ENCODE results near the gene SAP30. TPM values are rescaled to one million over a fixed set of nuclear protein-coding genes. Genes with fewer than 3 reads are reported as not detected.

Gene SAP30
- total RNA-seq, 1 donor from 2014 or later = 8.8 TPM

DNA sequence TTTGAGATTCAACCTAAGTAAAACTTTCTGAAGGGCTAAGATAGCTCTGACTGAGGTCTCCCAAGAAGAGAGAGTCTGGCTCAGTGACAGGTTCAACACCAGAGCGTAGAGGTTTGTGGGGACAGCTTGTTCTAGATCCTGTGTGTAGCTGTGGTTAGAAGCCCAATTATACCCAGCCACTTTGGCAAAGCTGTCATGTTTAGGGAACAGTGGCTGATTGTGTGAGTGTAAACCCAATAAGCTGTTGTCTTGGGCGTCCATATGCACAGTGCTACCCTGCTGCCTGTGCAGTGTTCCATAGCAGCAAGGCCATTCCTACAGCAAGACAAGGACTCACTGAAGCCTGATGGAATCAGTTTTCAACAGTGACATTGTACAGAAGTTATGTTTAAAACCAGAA, 39.3 kb downstream of the SAP30 start:
- Histone ChIP-seq H3K36me3 (ENCODE audit: insufficient read depth, low read length) (no peaks in the 10 kb centered on the region), H3K4me1 (ENCODE audit: insufficient read depth, low read length) (no peaks in the 10 kb centered on the region), H3K9me3 (ENCODE audit: insufficient read depth, low read depth, low read length) (no peaks in the 10 kb centered on the region), H3K79me2 (ENCODE audit: insufficient read depth, low read length) (no peaks in the 10 kb centered on the region), H4K20me1 (ENCODE audit: insufficient read depth, low read length) (no peaks in the 10 kb centered on the region), H3K4me3 (ENCODE audit: insufficient read depth, low read depth, low read length) (no peak overlapping the region), H3K9ac (ENCODE audit: low read length) (no peak overlapping the region), H3K4me2 (ENCODE audit: low read length) (no peak overlapping the region), H3K27ac (ENCODE audit: low read depth, low read length) (no peak overlapping the region), H3K27me3 (ENCODE audit: insufficient read depth, low read length) (no peaks in the 10 kb centered on the region), H2AFZ (ENCODE audit: low read depth, low read length) (no peak overlapping the region)
- TF ChIP-seq, protein P1, sequence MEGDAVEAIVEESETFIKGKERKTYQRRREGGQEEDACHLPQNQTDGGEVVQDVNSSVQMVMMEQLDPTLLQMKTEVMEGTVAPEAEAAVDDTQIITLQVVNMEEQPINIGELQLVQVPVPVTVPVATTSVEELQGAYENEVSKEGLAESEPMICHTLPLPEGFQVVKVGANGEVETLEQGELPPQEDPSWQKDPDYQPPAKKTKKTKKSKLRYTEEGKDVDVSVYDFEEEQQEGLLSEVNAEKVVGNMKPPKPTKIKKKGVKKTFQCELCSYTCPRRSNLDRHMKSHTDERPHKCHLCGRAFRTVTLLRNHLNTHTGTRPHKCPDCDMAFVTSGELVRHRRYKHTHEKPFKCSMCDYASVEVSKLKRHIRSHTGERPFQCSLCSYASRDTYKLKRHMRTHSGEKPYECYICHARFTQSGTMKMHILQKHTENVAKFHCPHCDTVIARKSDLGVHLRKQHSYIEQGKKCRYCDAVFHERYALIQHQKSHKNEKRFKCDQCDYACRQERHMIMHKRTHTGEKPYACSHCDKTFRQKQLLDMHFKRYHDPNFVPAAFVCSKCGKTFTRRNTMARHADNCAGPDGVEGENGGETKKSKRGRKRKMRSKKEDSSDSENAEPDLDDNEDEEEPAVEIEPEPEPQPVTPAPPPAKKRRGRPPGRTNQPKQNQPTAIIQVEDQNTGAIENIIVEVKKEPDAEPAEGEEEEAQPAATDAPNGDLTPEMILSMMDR (IDR thresholded peaks at IDR 0.05; ENCODE audit: insufficient read depth, low read depth, low read length) = no peak
- TF ChIP-seq EZH2 (IDR thresholded peaks at IDR 0.05; ENCODE audit: insufficient read depth, low read length) = no peak
- peaks cover 4% of the 10 kb centered on the region for H3K36me3 Mint-ChIP-seq (ENCODE audit: low read depth, unreplicated experiment)
- H3K4me1 Mint-ChIP-seq (ENCODE audit: low read depth, unreplicated experiment) = peaks cover 2% of the 10 kb centered on the region
- H3K27ac Mint-ChIP-seq (ENCODE audit: unreplicated experiment) = no peak overlapping the region
- FAIRE-seq = no peak
- no peak for DNase-seq (ENCODE audit: low read depth)
- H3K9me3 Mint-ChIP-seq (ENCODE audit: unreplicated experiment) = no peaks in the 10 kb centered on the region
- H3K4me3 Mint-ChIP-seq (ENCODE audit: unreplicated experiment) = no peak overlapping the region
- no peaks in the 10 kb centered on the region for H3K27me3 Mint-ChIP-seq (ENCODE audit: low read depth, unreplicated experiment)

DNA sequence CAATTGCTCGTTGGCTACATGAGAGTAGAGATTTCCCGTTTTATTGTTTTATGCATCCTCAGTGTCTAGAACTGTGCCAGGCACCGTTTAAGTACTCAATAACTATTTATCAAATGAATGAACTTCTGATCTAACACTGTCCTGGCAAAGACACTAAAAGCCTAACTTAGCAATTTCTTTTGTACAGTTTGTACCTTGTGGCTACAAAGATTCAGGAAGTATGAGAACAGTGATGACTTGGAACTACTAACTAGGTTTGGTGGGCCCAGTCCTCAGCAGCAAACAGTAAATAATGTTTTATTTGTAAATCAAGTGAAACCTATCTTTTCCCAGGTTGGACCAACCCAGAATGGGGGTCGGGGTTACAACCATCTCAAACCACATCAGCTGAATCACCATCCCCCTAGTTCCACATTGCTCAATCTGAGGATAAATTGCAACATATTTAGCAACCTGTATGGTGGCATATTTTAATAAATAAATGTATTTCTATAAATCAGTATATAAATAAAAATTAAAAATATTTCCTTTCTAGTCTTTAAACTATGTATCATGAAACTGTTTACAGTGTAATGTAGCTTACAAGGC, 40.4 kb downstream of the SAP30 start:
- Mint-ChIP-seq H3K27ac (ENCODE audit: unreplicated experiment) (no peak overlapping the region), H3K9me3 (ENCODE audit: unreplicated experiment) (no peaks in the 10 kb centered on the region), H3K4me3 (ENCODE audit: unreplicated experiment) (no peak overlapping the region), H3K4me1 (ENCODE audit: low read depth, unreplicated experiment) (peaks cover 2% of the 10 kb centered on the region), H3K36me3 (ENCODE audit: low read depth, unreplicated experiment) (peaks cover 1% of the 10 kb centered on the region), H3K27me3 (ENCODE audit: low read depth, unreplicated experiment) (no peaks in the 10 kb centered on the region)
- Histone ChIP-seq H3K9me3 (ENCODE audit: insufficient read depth, low read depth, low read length) (no peaks in the 10 kb centered on the region), H3K9ac (ENCODE audit: low read length) (no peak overlapping the region), H3K4me1 (ENCODE audit: insufficient read depth, low read length) (no peaks in the 10 kb centered on the region), H3K4me3 (ENCODE audit: insufficient read depth, low read depth, low read length) (no peak overlapping the region), H3K27ac (ENCODE audit: low read depth, low read length) (no peak overlapping the region), H3K79me2 (ENCODE audit: insufficient read depth, low read length) (no peaks in the 10 kb centered on the region), H4K20me1 (ENCODE audit: insufficient read depth, low read length) (no peaks in the 10 kb centered on the region), H3K36me3 (ENCODE audit: insufficient read depth, low read length) (no peaks in the 10 kb centered on the region), H3K4me2 (ENCODE audit: low read length) (no peak overlapping the region), H2AFZ (ENCODE audit: low read depth, low read length) (no peak overlapping the region), H3K27me3 (ENCODE audit: insufficient read depth, low read length) (no peaks in the 10 kb centered on the region)
- FAIRE-seq (no peak), DNase-seq (ENCODE audit: low read depth) (no peak)
- TF ChIP-seq, protein P1 (IDR thresholded peaks at IDR 0.05; ENCODE audit: insufficient read depth, low read depth, low read length) = no peak
- no peak for TF ChIP-seq EZH2 (IDR thresholded peaks at IDR 0.05; ENCODE audit: insufficient read depth, low read length)

DNA sequence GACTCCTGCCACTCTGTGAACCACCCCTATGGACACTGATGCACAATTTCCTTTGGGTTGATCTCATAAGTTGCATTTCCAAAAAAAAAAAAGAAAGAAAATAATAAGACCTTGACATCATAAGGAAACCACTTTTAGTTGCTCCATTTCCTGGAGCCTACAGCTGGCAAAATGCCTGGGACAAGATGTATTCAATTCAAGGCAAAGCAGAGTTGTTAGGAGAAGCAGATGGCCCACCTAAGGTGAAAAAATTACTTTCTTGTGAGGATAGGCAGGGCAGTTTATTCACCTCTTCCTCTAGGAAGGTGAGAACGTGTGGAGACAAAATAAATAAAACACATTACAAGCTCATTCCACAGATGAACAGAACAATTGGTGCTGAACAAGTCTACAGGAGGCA, 42.3 kb downstream of the SAP30 start:
- H3K27me3 ChIP-seq (ENCODE audit: insufficient read depth, low read length) = no peaks in the 10 kb centered on the region
- no peak overlapping the region for H3K9ac ChIP-seq (ENCODE audit: low read length)
- no peak overlapping the region for H3K4me3 ChIP-seq (ENCODE audit: insufficient read depth, low read depth, low read length)
- no peaks in the 10 kb centered on the region for H3K36me3 ChIP-seq (ENCODE audit: insufficient read depth, low read length)
- no peaks in the 10 kb centered on the region for H3K9me3 ChIP-seq (ENCODE audit: insufficient read depth, low read depth, low read length)
- FAIRE-seq (no peak), DNase-seq (ENCODE audit: low read depth) (no peak)
- no peaks in the 10 kb centered on the region for H3K79me2 ChIP-seq (ENCODE audit: insufficient read depth, low read length)
- Mint-ChIP-seq H3K27ac (ENCODE audit: unreplicated experiment) (no peak overlapping the region), H3K4me3 (ENCODE audit: unreplicated experiment) (no peak overlapping the region), H3K9me3 (ENCODE audit: unreplicated experiment) (no peaks in the 10 kb centered on the region), H3K4me1 (ENCODE audit: low read depth, unreplicated experiment) (peaks cover 2% of the 10 kb centered on the region), H3K36me3 (ENCODE audit: low read depth, unreplicated experiment) (peaks cover 1% of the 10 kb centered on the region), H3K27me3 (ENCODE audit: low read depth, unreplicated experiment) (no peaks in the 10 kb centered on the region)
- TF ChIP-seq EZH2 (IDR thresholded peaks at IDR 0.05; ENCODE audit: insufficient read depth, low read length) = no peak
- TF ChIP-seq, protein P1 (IDR thresholded peaks at IDR 0.05; ENCODE audit: insufficient read depth, low read depth, low read length) = no peak
- no peak overlapping the region for H3K27ac ChIP-seq (ENCODE audit: low read depth, low read length)
- H3K4me2 ChIP-seq (ENCODE audit: low read length) = no peak overlapping the region
- H3K4me1 ChIP-seq (ENCODE audit: insufficient read depth, low read length) = no peaks in the 10 kb centered on the region
- H2AFZ ChIP-seq (ENCODE audit: low read depth, low read length) = no peak overlapping the region
- H4K20me1 ChIP-seq (ENCODE audit: insufficient read depth, low read length) = no peaks in the 10 kb centered on the region

Data from astrocyte (in vitro differentiated cells and primary cell).